ENCODE data around the gene LTB.

DNA sequence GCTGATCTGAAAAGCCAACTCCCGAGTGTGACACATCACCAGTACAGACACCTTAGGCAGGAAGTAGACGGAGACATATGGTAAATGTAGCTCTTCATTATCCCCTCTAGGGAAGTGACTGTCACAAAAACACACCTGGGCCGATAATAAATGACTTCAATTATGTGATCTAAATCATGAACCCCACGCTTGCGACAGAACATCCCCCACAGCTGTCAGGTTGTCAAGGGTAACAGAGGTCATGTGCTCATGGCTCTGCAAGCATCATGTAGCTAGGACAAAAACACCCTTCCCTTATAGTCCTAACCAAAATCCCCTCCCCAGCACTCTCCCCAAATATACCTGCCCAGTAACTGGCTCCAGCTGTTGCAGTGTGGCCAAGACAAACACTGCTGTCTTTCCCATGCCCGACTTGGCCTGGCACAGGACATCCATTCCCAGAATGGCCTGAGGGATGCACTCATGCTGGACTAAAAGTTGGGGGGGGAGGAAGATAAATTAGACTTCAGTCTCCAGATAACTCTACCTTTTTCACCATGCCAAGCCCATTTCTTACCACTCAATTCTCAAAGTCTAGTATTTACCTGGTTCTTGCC lies 43.3 kb downstream of the LTB start:
- TF ChIP-seq, protein P1, sequence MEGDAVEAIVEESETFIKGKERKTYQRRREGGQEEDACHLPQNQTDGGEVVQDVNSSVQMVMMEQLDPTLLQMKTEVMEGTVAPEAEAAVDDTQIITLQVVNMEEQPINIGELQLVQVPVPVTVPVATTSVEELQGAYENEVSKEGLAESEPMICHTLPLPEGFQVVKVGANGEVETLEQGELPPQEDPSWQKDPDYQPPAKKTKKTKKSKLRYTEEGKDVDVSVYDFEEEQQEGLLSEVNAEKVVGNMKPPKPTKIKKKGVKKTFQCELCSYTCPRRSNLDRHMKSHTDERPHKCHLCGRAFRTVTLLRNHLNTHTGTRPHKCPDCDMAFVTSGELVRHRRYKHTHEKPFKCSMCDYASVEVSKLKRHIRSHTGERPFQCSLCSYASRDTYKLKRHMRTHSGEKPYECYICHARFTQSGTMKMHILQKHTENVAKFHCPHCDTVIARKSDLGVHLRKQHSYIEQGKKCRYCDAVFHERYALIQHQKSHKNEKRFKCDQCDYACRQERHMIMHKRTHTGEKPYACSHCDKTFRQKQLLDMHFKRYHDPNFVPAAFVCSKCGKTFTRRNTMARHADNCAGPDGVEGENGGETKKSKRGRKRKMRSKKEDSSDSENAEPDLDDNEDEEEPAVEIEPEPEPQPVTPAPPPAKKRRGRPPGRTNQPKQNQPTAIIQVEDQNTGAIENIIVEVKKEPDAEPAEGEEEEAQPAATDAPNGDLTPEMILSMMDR (IDR thresholded peaks at IDR 0.05), result no peak
- no peak for TF ChIP-seq POLR2AphosphoS5 (IDR thresholded peaks at IDR 0.05)
- no peak for TF ChIP-seq POLR2A (IDR thresholded peaks at IDR 0.05)
- no peak for TF ChIP-seq EP300 (IDR thresholded peaks at IDR 0.05)
